GM12891 (cell line): ENCODE data around the gene STAC.

ENCODE experiments used
- POLR2A ChIP-seq: IDR thresholded peaks from 2 replicates; pipeline ENCODE4 v1.6.1; 2011; ENCODE audit warnings: low read depth, low read length, control low read depth
- POLR2AphosphoS5 ChIP-seq: IDR thresholded peaks from 2 replicates; pipeline ENCODE4 v1.6.1; 2011; ENCODE audit warnings: low read depth, low read length, control low read depth
- POU2F2 ChIP-seq: IDR thresholded peaks from 2 replicates; pipeline ENCODE4 v1.6.1; 2011; ENCODE audit warnings: low read depth, mild to moderate bottlenecking, control low read depth, low read length, moderate library complexity
- SPI1 ChIP-seq: IDR thresholded peaks from 2 replicates; pipeline ENCODE4 v1.6.1; 2011; ENCODE audit warnings: low read depth, low read length, control low read depth
- TAF1 ChIP-seq: IDR thresholded peaks from 2 replicates; pipeline ENCODE4 v1.6.1; 2011; ENCODE audit warnings: low read depth, low read length, control low read depth

- TF ChIP-seq POLR2A (no peak), POLR2AphosphoS5 (no peak), TAF1 (no peak), POU2F2 (no peak), SPI1 (no peak)
These were observed 109.5 kb downstream of the STAC start for GRCh38 chr3:36489679-36490425.
